GM18511 (cell line): ENCODE data around the gene DLEC1.

Experiments
- ATAC-seq: cut with Tn5 transposase; IDR thresholded peaks from one replicate; pipeline ENCODE4 v1.9.1; 2021; ENCODE audit warnings: mild to moderate bottlenecking, moderate library complexity; ENCODE audit not compliant: unreplicated experiment

DLEC1 gene

DNA sequence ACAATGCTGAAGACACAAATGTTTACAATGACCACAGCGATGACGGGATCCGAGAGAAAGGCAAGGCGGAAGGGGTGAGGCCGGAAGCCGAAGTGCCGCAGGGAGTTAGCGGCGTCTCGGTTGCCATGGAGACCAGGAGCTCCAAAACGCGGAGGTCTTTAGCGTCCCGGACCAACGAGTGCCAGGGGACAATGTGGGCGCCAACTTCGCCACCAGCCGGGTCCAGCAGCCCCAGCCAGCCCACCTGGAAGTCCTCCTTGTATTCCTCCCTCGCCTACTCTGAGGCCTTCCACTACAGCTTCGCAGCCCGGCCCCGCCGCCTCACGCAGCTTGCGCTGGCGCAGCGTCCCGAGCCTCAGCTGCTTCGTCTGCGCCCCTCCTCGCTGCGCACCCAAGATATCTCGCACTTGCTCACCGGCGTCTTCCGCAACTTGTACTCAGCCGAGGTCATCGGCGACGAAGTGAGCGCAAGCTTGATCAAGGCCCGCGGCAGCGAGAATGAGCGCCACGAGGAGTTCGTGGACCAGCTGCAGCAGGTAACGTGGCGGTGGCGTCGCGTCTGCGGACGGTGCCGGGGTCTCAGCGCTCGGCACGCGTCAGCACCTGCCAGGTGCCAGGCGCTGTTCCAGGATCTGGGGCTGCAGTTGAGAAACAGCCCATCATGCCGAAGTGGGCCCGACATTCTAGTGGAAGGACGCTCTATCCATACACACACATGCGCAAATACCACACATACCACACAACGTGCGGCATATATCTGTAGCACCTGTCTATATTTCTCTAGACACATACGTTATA is at the start of gene DLEC1:
Gene DLEC1 (plus strand): TSS at position 108 of the 798 bp plus-strand sequence. CDS start 18 bp downstream, at position 126.
- peak; percentile 87 for ATAC-seq

GRCh38 chr3:37989821-37990480 is 49.1 kb upstream of the DLEC1 start:
- no peak for ATAC-seq

DNA sequence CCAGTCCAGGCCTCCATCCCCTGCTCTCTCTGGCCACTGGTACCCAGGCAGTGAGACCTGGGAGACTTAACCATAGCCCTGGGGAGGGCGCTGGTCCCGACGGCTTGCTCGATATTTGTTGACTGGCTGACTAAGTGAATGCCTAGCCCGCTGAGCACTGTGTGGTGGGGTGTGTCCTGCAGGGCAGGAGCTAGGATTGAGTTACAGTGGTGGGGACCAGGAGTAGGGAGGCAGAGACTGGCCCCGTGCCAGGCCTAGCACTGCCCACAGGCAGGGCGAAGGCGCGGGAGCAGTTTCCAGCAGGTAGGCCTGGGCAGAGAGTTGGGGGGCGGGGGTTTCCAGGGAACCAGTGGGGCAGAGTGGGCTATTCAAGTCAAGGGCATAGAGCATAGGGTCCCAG is 48.5 kb upstream of the DLEC1 start, which contains the start of gene VILL:
Gene VILL (plus strand): TSS at position 260 of the 400 bp plus-strand sequence. CDS start 2,887 bp downstream, outside the sequence.
- no peak for ATAC-seq

GRCh38 chr3:37991109-37991508 is 47.9 kb upstream of the DLEC1 start:
- no peak for ATAC-seq

- ATAC-seq: no peak
Measured at GRCh38 chr3:37991823-37992222, 47.2 kb upstream of the DLEC1 start.

- ATAC-seq: no peak
Measured at GRCh38 chr3:37992271-37993066, 46.5 kb upstream of the DLEC1 start.

- ATAC-seq: no peak
Measured at GRCh38 chr3:37993067-37993455, 45.9 kb upstream of the DLEC1 start.

DNA sequence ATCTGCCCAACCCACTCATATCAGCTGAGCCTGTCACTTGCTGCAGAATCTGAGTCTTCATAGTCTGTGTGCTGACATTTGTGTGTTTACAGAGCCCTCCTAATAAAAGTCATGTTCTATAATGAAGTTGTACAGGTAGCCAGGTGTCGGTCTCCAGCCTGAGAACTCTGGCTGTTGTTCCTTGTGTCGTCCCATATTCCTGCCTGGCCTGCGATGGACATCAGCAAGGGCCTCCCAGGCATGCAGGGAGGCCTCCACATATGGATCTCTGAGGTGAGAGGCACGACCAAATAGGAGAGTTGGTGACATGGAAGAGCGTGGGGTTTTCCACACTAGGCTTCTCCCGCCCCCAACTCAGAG is 45.6 kb upstream of the DLEC1 start:
- ATAC-seq: no peak

- ATAC-seq: peak; percentile 71
Measured at GRCh38 chr3:37993820-37994638, 45.0 kb upstream of the DLEC1 start.

DNA sequence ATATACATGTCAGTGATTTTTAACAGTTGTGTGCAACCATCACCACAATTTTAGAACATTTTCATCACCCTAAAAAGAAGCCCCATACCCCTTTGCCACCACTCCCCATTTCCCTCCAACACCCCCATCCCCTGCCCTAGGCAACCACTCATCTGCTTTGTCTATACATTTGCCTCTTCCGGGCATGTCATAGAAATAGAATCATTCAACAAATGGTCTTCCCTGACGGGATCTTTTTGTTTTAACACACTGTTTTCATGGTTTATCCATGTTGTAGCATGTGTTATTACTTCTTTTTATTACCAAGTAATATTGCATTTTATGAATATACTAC is 44.4 kb upstream of the DLEC1 start:
- peak; percentile 1 for ATAC-seq

DNA sequence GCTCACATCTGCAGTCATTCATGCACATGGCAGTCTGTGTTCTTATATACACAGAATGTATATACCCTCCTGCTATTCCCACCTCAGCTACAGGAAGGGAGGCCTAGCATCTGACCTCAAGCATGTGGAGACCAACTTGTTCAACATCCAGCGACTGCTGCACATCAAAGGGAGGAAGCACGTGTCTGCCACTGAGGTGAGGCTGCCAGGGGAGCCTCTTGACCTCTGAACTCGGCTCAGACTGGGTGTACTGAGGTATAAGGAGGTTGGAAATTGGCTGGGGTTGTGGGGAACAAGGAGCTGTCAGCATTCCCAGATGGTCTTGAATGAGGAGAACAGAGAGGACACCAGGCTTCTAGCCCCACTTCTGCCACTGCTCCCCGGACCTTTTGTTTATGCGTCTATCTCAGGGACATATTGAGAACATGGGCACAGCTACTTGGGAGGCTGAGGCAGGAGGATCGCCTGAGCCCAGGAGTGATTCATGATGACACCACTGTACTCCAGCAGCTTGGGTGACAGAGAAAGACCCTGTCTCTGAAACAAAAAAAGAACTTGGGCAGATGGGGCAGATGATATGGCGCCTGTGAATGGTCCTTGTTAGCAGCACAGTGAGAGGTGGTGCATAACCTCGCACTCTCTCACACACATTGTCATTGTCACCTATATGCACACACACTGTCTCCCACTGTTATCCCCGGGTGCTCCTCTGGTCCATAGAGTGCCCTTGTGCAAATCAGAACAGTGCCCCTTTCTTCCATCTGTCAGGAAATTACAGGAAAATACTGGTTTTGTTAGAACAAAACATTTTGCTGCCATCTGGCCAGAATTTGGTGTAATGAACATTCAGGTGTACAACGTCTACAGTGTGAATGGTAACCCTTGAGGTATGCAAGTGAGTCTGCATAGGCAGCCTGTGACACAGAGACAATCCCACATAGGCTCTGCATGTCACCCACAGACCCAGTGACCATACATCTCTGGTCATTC is 43.1 kb upstream of the DLEC1 start:
- no peak for ATAC-seq

- peak; percentile 59 for ATAC-seq
Measured at GRCh38 chr3:37996785-37997301, 42.2 kb upstream of the DLEC1 start.

GRCh38 chr3:37997342-37997741 is 41.7 kb upstream of the DLEC1 start:
- no peak for ATAC-seq

DNA sequence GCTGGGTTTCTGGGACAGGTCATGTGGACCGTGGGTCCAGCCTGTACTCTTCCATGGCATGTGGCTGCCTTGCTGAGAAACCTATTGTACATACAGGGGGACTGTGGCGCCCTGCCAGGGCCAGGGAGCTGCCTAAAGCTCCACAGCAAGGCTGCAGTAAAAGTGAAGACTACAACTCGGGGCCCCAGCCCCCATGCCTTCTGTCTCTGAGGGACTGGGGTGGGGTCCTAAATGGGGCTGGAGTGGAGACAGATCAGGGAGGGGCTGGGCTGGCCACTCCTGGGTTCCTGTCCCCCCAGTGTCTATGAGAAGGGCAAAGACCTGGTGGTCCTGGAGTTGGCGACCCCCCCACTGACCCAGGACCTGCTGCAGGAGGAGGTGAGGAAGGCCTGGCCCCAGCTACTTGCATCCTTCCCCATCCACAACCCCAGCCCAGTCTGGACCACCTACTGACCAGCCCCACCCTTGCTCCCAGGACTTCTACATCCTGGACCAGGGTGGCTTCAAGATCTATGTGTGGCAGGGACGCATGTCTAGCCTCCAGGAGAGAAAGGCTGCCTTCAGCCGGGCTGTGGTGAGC is 41.1 kb upstream of the DLEC1 start:
- ATAC-seq: no peak

- no peak for ATAC-seq
Measured at GRCh38 chr3:37999836-38000235, 39.2 kb upstream of the DLEC1 start.

DNA sequence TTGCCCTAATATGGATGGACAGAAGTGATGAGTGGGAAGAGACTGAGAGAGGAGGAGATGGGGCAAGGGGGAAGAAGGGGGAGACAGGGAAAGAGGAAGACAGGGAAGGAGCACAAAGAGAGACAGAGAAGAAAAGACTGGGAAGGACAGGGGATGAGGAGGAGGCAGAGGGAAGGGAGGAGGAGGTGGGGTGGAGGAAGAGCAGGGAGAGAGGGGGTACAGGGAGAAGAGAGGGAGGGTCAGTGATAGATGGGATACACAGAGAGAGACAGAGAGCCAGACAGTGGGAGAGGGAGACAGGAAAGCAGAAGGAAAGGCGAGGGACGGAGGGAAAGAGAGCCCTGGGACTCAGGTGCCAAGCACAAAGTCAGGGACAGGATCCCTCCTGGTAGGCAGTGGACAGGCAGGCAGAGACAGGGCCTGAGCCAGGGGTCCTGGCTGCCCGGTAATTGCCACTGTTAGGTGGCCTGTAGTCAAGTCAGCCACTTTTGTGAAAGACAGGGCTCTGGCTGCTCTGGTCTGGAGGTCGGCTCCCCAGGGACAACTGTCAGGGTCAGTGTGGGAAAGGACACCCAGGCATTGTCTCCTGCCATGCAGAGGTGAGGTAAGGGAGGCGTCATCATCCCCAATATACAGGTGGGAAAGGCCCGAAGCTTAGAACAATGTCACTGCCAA is 38.6 kb upstream of the DLEC1 start:
- no peak for ATAC-seq

GRCh38 chr3:38000965-38001455 is 38.0 kb upstream of the DLEC1 start:
- ATAC-seq: no peak

- no peak for ATAC-seq
Measured at GRCh38 chr3:38001456-38002081, 37.4 kb upstream of the DLEC1 start.
